OCI-LY7 (cell line): ENCODE data around the gene PIP4K2A. TPM values are rescaled to one million over a fixed set of nuclear protein-coding genes. Genes with fewer than 3 reads are reported as not detected.

Source experiments
- BruUV-seq: library from RNA; stranded (reverse); fragments of 400-500 nt; replicated peaks from 2 replicates; lab custom pipeline; 2021; lab: Mats Ljungman, UMichigan
- CTCF ChIA-PET: fragments of 300-600 bp; sonication (Branson Sonifier 250); formaldehyde crosslinking; loops from one replicate; lab custom pipeline; 2022; ENCODE audit warnings: antibody characterized with exemption; ENCODE audit not compliant: unreplicated experiment; lab: Charles Lee
- POLR2A ChIA-PET: fragments of 300-600 bp; sonication (Branson Sonifier 250); formaldehyde crosslinking; loops from one replicate; lab custom pipeline; 2022; ENCODE audit warnings: antibody characterized with exemption; lab: Charles Lee
- DNase-seq: peaks from one replicate; pipeline ENCODE4 v3.0.0-alpha.2; 2015; ENCODE audit warnings: low spot score
- H2AFZ ChIP-seq: fragments of 200-600 bp; sonication (generic), shearing (Covaris generic); 2 replicates; pipeline ENCODE4 v1.6.1; 2014; ENCODE audit warnings: mild to moderate bottlenecking, antibody characterized with exemption, low read length, moderate library complexity
- H3K27ac ChIP-seq: fragments of 200-600 bp; sonication (generic); 2 replicates; pipeline ENCODE4 v1.5.1; 2014; ENCODE audit warnings: mixed run types, low read depth, mild to moderate bottlenecking, moderate library complexity, low read length, inconsistent platforms; ENCODE audit not compliant: poor library complexity, severe bottlenecking
- H3K36me3 ChIP-seq: fragments of 200-600 bp; sonication (generic); 2 replicates; pipeline ENCODE4 v1.6.1; 2014; ENCODE audit warnings: mild to moderate bottlenecking, antibody characterized with exemption, low read length, moderate library complexity, mixed read lengths; ENCODE audit not compliant: insufficient read depth
- H3K4me1 ChIP-seq: fragments of 200-600 bp; sonication (generic); 2 replicates; pipeline ENCODE4 v1.5.1; 2014; ENCODE audit warnings: mild to moderate bottlenecking, low read length; ENCODE audit not compliant: insufficient read depth, poor library complexity, severe bottlenecking
- H3K4me2 ChIP-seq: fragments of 200-600 bp; sonication (generic); 2 replicates; pipeline ENCODE4 v1.6.1; 2014; ENCODE audit warnings: mild to moderate bottlenecking, low read length
- H3K4me3 ChIP-seq: fragments of 200-600 bp; sonication (generic); 2 replicates; pipeline ENCODE4 v1.5.1; 2014; ENCODE audit warnings: mild to moderate bottlenecking, low read depth, low read length; ENCODE audit not compliant: poor library complexity, severe bottlenecking
- H3K79me2 ChIP-seq: fragments of 200-600 bp; sonication (generic); 2 replicates; pipeline ENCODE4 v1.6.1; 2016; ENCODE audit warnings: low read depth, mild to moderate bottlenecking, low read length, moderate library complexity, mixed read lengths; ENCODE audit not compliant: insufficient read depth
- H3K9me2 ChIP-seq: fragments of 200-600 bp; sonication (generic); 2 replicates; pipeline ENCODE4 v1.6.1; 2016; ENCODE audit warnings: mild to moderate bottlenecking, low read length, mixed read lengths; ENCODE audit not compliant: insufficient read depth
- H3K9me3 ChIP-seq: fragments of 200-600 bp; sonication (generic); 2 replicates; pipeline ENCODE4 v1.6.1; 2014; ENCODE audit warnings: mild to moderate bottlenecking, mixed run types, low read length, mixed read lengths
- H4K20me1 ChIP-seq: fragments of 200-600 bp; sonication (generic); 2 replicates; pipeline ENCODE4 v1.6.1; 2014; ENCODE audit warnings: mild to moderate bottlenecking, antibody characterized with exemption, low read length, moderate library complexity, mixed read lengths; ENCODE audit not compliant: insufficient read depth
- CTCF ChIP-seq: fragments of 200-600 bp; sonication (generic); conservative IDR thresholded peaks from 2 replicates; pipeline ENCODE4 v1.5.1; 2014; ENCODE audit warnings: mild to moderate bottlenecking, antibody characterized with exemption, low read length, moderate library complexity, mixed read lengths
- EZH2phosphoT487 ChIP-seq: fragments of 200-600 bp; sonication (generic); IDR thresholded peaks from 2 replicates; pipeline ENCODE4 v1.6.1; 2018; ENCODE audit warnings: low read depth, borderline replicate concordance, mild to moderate bottlenecking, mixed run types, antibody characterized with exemption, low read length, moderate library complexity, mixed read lengths
- intact Hi-C: fragments of 100-400 bp; cut with micrococcal nuclease; formaldehyde crosslinking; loops from one replicate; pipeline ENCODE4 v1.10.0; 2022; ENCODE audit not compliant: unreplicated experiment
- total RNA-seq, 2 experiments: library from RNA; depleted of rRNA in 1 of 2; stranded (reverse); fragments of >200 nt in 1 of 2; shearing (Covaris generic) in 1 of 2; gene quantifications; 2 replicates each; pipeline ENCODE4 v1.2.3, GENCODE V29; 2014 to 2022

The PIP4K2A gene
- total RNA-seq, 2 experiments from 2014 or later, result 32.5 to 42.6 TPM

- DNase-seq, result peak; percentile 58
- H2AFZ ChIP-seq, result no peak overlapping the region
- no TSS peak for BruUV-seq
- H3K9me2 ChIP-seq, result no peaks in the 10 kb centered on the region
- no peak overlapping the region for H3K27ac ChIP-seq
- intact Hi-C loops, result no loop called here
- ChIA-PET POLR2A (interaction anchor here (0.6 kb wide), 1 partner anchor 65 kb away, joined by 3 read pairs; no protein-coding TSS in a partner anchor), CTCF (no interaction called here)
- H3K36me3 ChIP-seq, result peaks cover 19% of the 10 kb centered on the region
- no peaks in the 10 kb centered on the region for H3K9me3 ChIP-seq
- no peak overlapping the region for H3K4me3 ChIP-seq
- H3K4me1 ChIP-seq, result no peaks in the 10 kb centered on the region
- H3K79me2 ChIP-seq, result no peaks in the 10 kb centered on the region
- no peak for TF ChIP-seq EZH2phosphoT487
- peak; percentile 89 for TF ChIP-seq CTCF
- no peak overlapping the region for H3K4me2 ChIP-seq
- H4K20me1 ChIP-seq, result no peaks in the 10 kb centered on the region
Measured at GRCh38 chr10:22550732-22551131, 163.6 kb downstream of the PIP4K2A start.

- Histone ChIP-seq H2AFZ (no peak overlapping the region), H3K9me3 (no peaks in the 10 kb centered on the region), H3K27ac (no peak overlapping the region), H3K4me2 (no peak overlapping the region), H3K4me3 (no peak overlapping the region), H3K9me2 (no peaks in the 10 kb centered on the region), H3K4me1 (no peaks in the 10 kb centered on the region), H3K79me2 (no peaks in the 10 kb centered on the region), H4K20me1 (no peaks in the 10 kb centered on the region), H3K36me3 (peaks cover 19% of the 10 kb centered on the region)
- no peak for TF ChIP-seq EZH2phosphoT487
- no peak for TF ChIP-seq CTCF
- DNase-seq, result no peak
- CTCF ChIA-PET, result interaction anchor here (0.7 kb wide), 1 partner anchor 37 kb away, joined by 3 read pairs; no protein-coding TSS in a partner anchor
- intact Hi-C loops, result no loop called here
- POLR2A ChIA-PET, result no interaction called here
- BruUV-seq, result no TSS peak
Measured at GRCh38 chr10:22548344-22548743, 166.0 kb downstream of the PIP4K2A start.

GRCh38 chr10:22545643-22546042, 168.7 kb downstream of the PIP4K2A start:
- Histone ChIP-seq H3K4me3 (no peak overlapping the region), H3K9me2 (no peaks in the 10 kb centered on the region), H3K27ac (no peak overlapping the region), H4K20me1 (no peaks in the 10 kb centered on the region), H3K79me2 (no peaks in the 10 kb centered on the region), H2AFZ (no peak overlapping the region), H3K4me2 (no peak overlapping the region), H3K36me3 (peaks cover 24% of the 10 kb centered on the region), H3K9me3 (no peaks in the 10 kb centered on the region), H3K4me1 (no peaks in the 10 kb centered on the region)
- DNase-seq, result no peak
- POLR2A ChIA-PET, result no interaction called here
- CTCF ChIA-PET, result no interaction called here
- TF ChIP-seq CTCF (no peak), EZH2phosphoT487 (no peak)
- intact Hi-C loops, result no loop called here
- BruUV-seq, result no TSS peak
